ENCODE measurements around the gene ARSJ. TPM values are rescaled to one million over a fixed set of nuclear protein-coding genes. Genes with fewer than 3 reads are reported as not detected.

ARSJ gene
- total RNA-seq, 1 experiment from 2014 or later = not detected

DNA sequence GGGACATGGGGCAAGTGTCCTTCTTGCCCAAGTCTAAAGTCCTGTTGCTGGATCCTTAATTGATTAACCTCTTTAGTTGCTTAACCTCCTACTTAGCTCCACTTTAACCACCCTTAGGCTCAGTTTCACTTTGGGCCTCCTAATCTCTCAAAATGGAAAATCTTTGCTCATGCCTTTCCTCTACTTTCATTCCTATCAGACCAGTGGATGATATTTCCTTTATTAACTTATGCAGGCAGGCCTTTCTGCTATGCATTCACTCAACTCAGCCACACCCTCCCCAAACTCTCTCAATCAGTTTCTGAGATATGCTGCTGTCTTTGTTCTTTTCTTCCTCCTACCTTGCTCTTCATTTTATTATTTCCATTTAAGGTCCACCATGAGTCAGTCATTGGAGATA is 14.4 kb upstream of the ARSJ start:
- DNase-seq (ENCODE audit: low spot score) = no peak
- in situ Hi-C loops (cut with HindIII; ENCODE audit: low sequenced_read_pairs) = no loop called here

DNA sequence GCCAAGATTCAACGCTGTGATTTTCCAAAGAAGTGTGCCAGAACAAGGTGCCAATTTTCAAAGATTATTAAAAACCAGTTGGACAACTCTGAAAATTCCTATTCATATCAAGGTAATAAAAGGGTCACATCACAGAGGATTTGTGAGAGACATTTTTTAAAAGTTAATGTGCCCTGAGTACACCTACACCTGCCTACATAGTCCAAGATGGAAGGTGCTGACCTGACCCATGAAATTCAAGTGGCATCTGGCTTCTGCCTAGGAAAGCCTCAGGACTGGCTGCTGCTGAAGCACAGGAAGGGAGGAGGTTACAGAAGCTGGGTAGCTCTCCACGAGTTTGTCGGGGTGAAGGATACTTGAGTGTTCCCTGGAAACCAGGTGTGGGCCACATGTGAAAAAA is 11.4 kb upstream of the ARSJ start:
- in situ Hi-C loops (cut with HindIII; ENCODE audit: low sequenced_read_pairs) = no loop called here
- DNase-seq (ENCODE audit: low spot score) = no peak

DNA sequence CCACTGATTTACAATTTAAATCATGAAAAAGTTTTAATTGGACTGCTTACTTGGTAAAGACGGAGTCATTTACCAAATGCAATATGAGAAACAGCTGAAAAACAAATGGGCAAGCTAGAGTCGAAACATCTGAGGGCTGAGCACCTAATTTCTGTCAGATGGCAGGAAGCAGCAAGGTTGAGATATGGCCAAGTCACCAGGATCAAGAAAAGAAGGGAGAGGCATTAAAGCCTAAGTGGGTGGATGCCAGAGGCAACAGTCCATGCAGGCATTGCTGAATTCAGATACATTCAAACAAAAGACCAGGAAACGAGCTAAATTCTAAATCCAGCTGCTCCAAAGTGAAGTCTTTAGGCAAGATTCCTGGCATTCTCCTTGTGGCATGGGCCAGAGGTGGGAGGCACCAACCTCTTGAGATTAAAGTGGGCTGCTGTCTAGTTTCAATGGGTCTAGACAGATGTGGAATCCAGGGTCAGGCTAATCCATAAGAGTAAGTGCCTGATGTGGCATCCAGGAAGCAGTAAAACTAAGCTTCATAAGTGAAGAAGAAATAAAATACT is 8.0 kb upstream of the ARSJ start:
- in situ Hi-C loops (cut with HindIII; ENCODE audit: low sequenced_read_pairs) = no loop called here
- DNase-seq (ENCODE audit: low spot score) = no peak

DNA sequence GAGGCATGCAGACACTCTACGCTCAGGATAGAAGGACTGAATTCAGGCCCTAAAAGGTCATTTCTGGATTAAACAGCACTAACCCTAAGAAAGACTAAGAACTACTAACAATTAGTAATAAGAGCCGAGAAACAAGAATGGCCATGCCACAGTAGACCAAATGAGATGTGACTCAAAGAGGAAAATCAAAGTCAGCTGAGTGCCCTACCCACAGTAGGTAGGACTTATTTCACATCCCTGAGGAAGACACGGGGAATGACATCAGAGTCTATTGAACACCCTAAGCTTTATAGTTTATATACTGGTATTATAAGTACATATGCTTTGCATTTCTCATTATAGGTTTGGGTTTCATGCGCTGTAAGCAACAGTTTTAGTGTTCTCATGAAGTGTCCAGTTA is 2.7 kb upstream of the ARSJ start:
- no peak for DNase-seq (ENCODE audit: low spot score)
- in situ Hi-C loops (cut with HindIII; ENCODE audit: low sequenced_read_pairs) = no loop called here

- no peak for DNase-seq (ENCODE audit: low spot score)
- in situ Hi-C loops (cut with HindIII; ENCODE audit: low sequenced_read_pairs) = no loop called here
These were observed 2.1 kb upstream of the ARSJ start for GRCh38 chr4:113981591-113981990.

DNA sequence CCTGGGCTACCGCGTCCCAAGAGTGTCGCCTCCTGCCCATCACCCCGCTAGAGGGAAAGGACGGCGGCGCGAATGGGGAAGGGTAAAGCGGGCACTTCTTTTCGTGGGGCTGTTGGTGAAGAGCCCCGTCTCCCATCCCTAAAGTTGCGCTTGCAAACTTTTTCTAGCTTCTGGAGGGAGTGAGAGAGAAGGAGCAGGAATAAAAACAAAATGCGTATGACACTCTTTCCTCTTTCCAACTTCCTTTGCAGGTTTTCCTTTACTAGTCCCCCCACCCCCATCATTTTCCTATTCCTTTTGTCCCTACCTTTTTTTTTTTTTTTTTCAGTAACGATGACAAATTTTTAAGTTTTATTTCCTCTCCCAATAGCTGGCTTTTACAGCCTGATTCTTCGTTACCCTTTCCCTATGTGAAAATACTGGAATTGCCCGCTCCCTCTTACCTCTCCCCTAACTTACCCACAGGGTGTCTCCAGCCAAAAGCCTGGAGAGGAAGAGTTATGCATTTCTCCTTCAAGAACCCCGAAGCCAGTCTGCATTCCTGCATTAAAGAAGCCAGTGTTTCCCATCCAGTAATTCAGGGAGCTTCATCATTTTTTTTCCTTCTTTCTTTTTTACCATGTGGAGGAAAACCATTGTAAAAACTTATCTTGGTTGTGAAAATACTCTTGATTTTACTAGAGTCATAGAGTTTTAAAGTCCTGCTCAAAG is 613 bp upstream of the ARSJ start:
- DNase-seq (ENCODE audit: low spot score) = no peak
- in situ Hi-C loops (cut with HindIII; ENCODE audit: low sequenced_read_pairs) = no loop called here

DNA sequence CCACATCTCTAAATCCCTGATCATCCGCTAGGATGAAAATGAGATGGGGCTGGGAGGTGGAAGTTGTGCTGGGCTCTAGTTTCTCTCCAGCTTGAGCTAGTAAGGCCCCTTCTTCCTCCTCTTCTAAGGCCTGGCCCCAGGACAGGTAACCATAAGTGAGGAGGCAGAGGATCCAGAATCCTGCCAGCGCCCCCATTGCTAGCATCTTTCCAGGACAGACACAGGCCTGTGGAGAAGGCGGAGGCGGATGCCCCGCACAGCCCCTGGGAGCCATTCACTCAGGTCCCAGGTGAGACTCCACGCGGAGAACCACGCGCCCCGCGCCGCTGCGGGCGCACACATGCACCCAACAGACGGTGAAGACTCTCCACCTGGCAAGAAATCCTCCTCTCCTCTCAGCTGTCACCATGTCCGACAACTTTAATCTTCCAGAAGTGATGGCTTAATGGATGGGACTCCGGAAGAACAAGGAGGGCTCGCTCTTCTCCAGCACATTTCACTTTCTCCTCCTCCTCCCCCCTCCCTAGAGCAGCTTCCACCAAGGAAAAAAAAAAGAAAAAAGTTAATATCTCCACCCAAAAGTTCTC is 793 bp downstream of the ARSJ start:
- DNase-seq (ENCODE audit: low spot score) = peak; percentile 79
- in situ Hi-C loops (cut with HindIII; ENCODE audit: low sequenced_read_pairs) = no loop called here

DNA sequence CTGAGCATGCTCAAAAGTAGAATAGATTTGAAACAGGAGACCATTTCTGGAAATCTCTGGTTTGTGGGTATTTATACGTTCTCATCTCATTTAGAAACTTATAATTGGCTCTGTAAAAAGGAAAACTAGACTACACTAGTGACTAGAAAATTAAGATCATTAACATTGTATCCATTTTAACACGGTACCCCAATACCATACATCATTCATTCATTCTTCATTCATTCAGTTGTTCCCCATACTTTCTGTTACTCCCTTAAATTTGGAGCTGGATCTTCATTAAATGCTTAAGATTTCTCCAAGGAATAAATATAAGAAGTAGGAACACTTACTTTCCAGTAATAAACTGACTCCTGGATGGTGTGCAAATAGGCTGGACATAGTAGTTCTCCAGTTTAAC is 1.3 kb downstream of the ARSJ start:
- in situ Hi-C loops (cut with HindIII; ENCODE audit: low sequenced_read_pairs) = no loop called here
- peak; percentile 57 for DNase-seq (ENCODE audit: low spot score)

- peak; percentile 59 for DNase-seq (ENCODE audit: low spot score)
- in situ Hi-C loops (cut with HindIII; ENCODE audit: low sequenced_read_pairs) = no loop called here
These were observed 2.0 kb downstream of the ARSJ start for GRCh38 chr4:113977526-113977855.

- DNase-seq (ENCODE audit: low spot score) = peak; percentile 57
- in situ Hi-C loops (cut with HindIII; ENCODE audit: low sequenced_read_pairs) = no loop called here
These were observed 2.5 kb downstream of the ARSJ start for GRCh38 chr4:113976741-113977525.

GRCh38 chr4:113975578-113975977 is 3.9 kb downstream of the ARSJ start:
- in situ Hi-C loops (cut with HindIII; ENCODE audit: low sequenced_read_pairs) = no loop called here
- DNase-seq (ENCODE audit: low spot score) = no peak

- DNase-seq (ENCODE audit: low spot score) = no peak
- in situ Hi-C loops (cut with HindIII; ENCODE audit: low sequenced_read_pairs) = no loop called here
These were observed 5.0 kb downstream of the ARSJ start for GRCh38 chr4:113974467-113974866.

GRCh38 chr4:113973345-113973744 is 6.1 kb downstream of the ARSJ start:
- in situ Hi-C loops (cut with HindIII; ENCODE audit: low sequenced_read_pairs) = no loop called here
- DNase-seq (ENCODE audit: low spot score) = no peak

DNA sequence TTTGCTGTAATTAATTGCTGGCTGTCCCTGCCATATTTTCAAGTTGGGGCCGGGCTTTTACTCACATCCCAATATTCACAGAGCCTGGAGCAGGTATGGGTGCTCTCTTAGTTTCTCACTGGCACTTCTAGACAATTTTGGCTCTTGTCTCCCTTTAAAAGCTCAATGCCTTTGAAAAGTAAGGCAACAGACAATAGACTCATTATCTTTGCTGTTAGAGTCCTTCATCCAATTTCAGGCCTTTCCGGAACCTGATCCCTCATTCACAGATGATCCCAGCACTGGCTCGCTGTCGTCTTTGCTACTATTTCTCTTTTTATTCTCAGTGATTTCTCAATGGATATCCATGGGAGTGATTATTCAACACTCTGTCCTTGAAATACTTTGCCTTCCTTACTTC is 6.7 kb downstream of the ARSJ start:
- in situ Hi-C loops (cut with HindIII; ENCODE audit: low sequenced_read_pairs) = no loop called here

DNA sequence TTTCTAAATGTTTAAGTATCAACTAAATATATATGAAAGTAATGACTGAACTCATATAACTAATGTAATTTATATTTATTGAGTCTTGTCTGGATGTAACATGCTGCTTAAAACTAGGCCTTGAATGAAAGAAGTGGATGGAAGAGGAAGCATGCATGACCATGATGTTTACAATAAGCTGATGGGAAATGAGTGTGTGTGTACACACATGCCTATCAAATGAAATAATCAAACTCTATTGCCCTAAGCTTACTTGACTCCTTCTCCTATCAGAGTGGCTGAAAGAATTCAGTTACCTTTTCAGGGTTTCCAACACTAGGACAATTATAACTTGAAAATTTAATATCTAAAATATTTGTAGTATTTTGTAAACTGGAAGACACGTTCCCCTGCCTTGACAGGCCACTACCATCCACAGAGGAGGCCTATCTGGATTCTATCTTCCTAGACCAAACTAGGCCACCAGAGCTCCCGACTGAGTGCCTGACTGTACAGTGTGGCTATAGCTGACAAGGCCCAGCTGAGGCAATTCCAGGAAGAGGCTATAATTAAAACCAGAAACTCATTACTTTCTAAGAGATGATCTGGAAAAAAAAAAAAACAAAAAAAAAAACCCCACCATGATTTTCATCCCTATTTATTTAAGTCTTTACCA is 7.6 kb downstream of the ARSJ start:
- DNase-seq (ENCODE audit: low spot score) = no peak
- in situ Hi-C loops (cut with HindIII; ENCODE audit: low sequenced_read_pairs) = no loop called here

More for the DNA sequence above, 6.7 kb downstream of the ARSJ start:
- no peak for DNase-seq (ENCODE audit: low spot score)

GRCh38 chr4:113969709-113970334 is 9.6 kb downstream of the ARSJ start:
- DNase-seq (ENCODE audit: low spot score) = no peak
- in situ Hi-C loops (cut with HindIII; ENCODE audit: low sequenced_read_pairs) = no loop called here

DNA sequence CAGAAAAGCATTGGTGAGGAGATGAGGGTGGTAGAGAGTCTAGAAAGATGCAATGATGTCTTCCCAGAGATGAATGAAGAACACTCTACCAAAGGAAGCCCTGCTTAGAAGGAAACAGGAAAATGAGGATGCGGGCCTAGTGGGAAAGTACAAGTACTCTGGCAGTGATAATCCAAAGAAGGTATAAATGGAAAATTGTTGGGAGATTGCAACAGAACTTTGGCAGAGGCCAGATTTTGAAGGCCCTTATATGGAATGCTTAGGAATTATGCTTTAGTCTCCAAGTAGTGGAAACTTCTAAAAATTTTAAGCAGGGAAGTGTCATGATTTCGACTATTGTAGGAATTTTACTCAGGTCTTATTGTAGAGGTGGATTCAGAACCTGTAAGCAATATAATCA is 11.0 kb downstream of the ARSJ start:
- DNase-seq (ENCODE audit: low spot score) = no peak
- in situ Hi-C loops (cut with HindIII; ENCODE audit: low sequenced_read_pairs) = no loop called here

- DNase-seq (ENCODE audit: low spot score) = no peak
- in situ Hi-C loops (cut with HindIII; ENCODE audit: low sequenced_read_pairs) = no loop called here
These were observed 11.8 kb downstream of the ARSJ start for GRCh38 chr4:113967687-113968086.

- no peak for DNase-seq (ENCODE audit: low spot score)
- in situ Hi-C loops (cut with HindIII; ENCODE audit: low sequenced_read_pairs) = no loop called here
These were observed 16.7 kb downstream of the ARSJ start for GRCh38 chr4:113962719-113963265.
